ENCODE measurements around the gene IQSEC3.

DNA sequence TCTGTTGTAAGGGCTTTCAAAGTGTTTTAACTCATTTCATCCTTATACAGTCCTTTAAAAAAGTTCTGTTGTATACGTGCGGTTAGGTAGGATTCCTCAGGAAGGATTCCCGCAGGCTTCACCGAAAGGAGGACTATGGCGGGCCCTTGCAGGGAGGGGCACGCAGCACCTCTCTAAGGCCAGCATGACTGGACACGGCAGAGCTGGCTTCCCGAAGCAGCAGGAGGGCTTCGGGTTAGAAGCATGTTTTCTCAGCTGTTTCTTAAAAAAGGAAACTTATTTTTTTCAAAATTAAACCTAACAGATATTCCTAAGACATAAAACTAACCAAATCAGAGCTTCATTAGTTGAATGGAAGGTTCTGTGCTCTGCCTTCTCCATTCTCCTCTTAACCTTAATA, 21.3 kb downstream of the IQSEC3 start:
- TF ChIP-seq, protein P1, sequence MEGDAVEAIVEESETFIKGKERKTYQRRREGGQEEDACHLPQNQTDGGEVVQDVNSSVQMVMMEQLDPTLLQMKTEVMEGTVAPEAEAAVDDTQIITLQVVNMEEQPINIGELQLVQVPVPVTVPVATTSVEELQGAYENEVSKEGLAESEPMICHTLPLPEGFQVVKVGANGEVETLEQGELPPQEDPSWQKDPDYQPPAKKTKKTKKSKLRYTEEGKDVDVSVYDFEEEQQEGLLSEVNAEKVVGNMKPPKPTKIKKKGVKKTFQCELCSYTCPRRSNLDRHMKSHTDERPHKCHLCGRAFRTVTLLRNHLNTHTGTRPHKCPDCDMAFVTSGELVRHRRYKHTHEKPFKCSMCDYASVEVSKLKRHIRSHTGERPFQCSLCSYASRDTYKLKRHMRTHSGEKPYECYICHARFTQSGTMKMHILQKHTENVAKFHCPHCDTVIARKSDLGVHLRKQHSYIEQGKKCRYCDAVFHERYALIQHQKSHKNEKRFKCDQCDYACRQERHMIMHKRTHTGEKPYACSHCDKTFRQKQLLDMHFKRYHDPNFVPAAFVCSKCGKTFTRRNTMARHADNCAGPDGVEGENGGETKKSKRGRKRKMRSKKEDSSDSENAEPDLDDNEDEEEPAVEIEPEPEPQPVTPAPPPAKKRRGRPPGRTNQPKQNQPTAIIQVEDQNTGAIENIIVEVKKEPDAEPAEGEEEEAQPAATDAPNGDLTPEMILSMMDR (IDR thresholded peaks at IDR 0.05) = no peak
- TF ChIP-seq POLR2A (IDR thresholded peaks at IDR 0.05) = no peak

Data from heart left ventricle (tissue), 13 donors.